Smooth muscle cell (in vitro differentiated cells): ENCODE data around the gene ITK. TPM values are rescaled to one million over a fixed set of nuclear protein-coding genes. Genes with fewer than 3 reads are reported as not detected.

Experiments used
- DNase-seq: peaks from one replicate; lab custom pipeline; 2025; ENCODE audit not compliant: unreplicated experiment; lab: John Stamatoyannopoulos, UW
- H2AFZ ChIP-seq: fragments of 200-600 bp; sonication (generic); 2 replicates; pipeline ENCODE4 v1.6.0; 2016; ENCODE audit warnings: antibody characterized with exemption, low read depth, mild to moderate bottlenecking
- H3F3A ChIP-seq: fragments of 200-600 bp; sonication (generic); 2 replicates; pipeline ENCODE4 v1.6.0; 2017; ENCODE audit warnings: antibody characterized with exemption, low read depth
- H3K27ac ChIP-seq: fragments of 200-600 bp; sonication (generic); 2 replicates; pipeline ENCODE4 v1.5.1; 2016; ENCODE audit warnings: low read depth, mild to moderate bottlenecking
- H3K27me3 ChIP-seq: fragments of 200-600 bp; sonication (generic); 2 replicates; pipeline ENCODE4 v1.6.1; 2016; ENCODE audit warnings: low read depth, mild to moderate bottlenecking
- H3K36me3 ChIP-seq: fragments of 200-600 bp; sonication (generic); 2 replicates; pipeline ENCODE4 v1.5.1; 2016; ENCODE audit warnings: low read depth
- H3K4me1 ChIP-seq: fragments of 200-600 bp; sonication (generic); 2 replicates; pipeline ENCODE4 v1.5.1; 2016; ENCODE audit warnings: low read depth
- H3K4me2 ChIP-seq: fragments of 200-600 bp; sonication (generic); 2 replicates; pipeline ENCODE4 v1.6.0; 2016; ENCODE audit warnings: mild to moderate bottlenecking
- H3K4me3 ChIP-seq: fragments of 200-600 bp; sonication (generic); 2 replicates; pipeline ENCODE4 v1.5.1; 2016; ENCODE audit warnings: mild to moderate bottlenecking
- H3K79me2 ChIP-seq: fragments of 200-600 bp; sonication (generic); 2 replicates; pipeline ENCODE4 v1.6.0; 2016; ENCODE audit warnings: low read depth, mild to moderate bottlenecking
- H3K9ac ChIP-seq: fragments of 200-600 bp; sonication (generic); 2 replicates; pipeline ENCODE4 v1.6.0; 2016; ENCODE audit warnings: low read depth
- H3K9me3 ChIP-seq: fragments of 200-600 bp; sonication (generic); replicated peaks from 2 replicates; pipeline ENCODE4 v1.5.1; 2016; ENCODE audit warnings: low read depth
- H4K20me1 ChIP-seq: fragments of 200-600 bp; sonication (generic); 2 replicates; pipeline ENCODE4 v1.6.0; 2016; ENCODE audit warnings: low read depth
- WGBS: methylation state at CpG from one replicate; pipeline ENCODE4 v1.1.7; 2016; ENCODE audit warnings: low lambda C conversion rate; 5-methylcytosine and 5-hydroxymethylcytosine counted together
- polyA plus RNA-seq: library from polyadenylated mRNA; unstranded; fragments of >200 nt; fragmentation: Nextera tagmentation; extraction: Ambion mirVana; gene quantifications from 2 replicates; pipeline ENCODE4 v1.2.1, GENCODE V29; 2016
- total RNA-seq: library from RNA; depleted of rRNA; stranded (reverse); fragments of >200 nt; gene quantifications from 2 replicates; pipeline ENCODE4 v1.2.3, GENCODE V29; 2014
- TF ChIP-seq, protein P1 (sequence below): fragments of 200-600 bp; sonication (generic); IDR thresholded peaks from 2 replicates; pipeline ENCODE4 v1.5.1; 2017; ENCODE audit warnings: borderline replicate concordance, mild to moderate bottlenecking, antibody characterized with exemption; ENCODE audit not compliant: insufficient read depth, poor library complexity, severe bottlenecking

Gene ITK
- total and polyA plus RNA-seq, 2 experiments from 2014 or later = 0.97 to 1.8 TPM

DNA sequence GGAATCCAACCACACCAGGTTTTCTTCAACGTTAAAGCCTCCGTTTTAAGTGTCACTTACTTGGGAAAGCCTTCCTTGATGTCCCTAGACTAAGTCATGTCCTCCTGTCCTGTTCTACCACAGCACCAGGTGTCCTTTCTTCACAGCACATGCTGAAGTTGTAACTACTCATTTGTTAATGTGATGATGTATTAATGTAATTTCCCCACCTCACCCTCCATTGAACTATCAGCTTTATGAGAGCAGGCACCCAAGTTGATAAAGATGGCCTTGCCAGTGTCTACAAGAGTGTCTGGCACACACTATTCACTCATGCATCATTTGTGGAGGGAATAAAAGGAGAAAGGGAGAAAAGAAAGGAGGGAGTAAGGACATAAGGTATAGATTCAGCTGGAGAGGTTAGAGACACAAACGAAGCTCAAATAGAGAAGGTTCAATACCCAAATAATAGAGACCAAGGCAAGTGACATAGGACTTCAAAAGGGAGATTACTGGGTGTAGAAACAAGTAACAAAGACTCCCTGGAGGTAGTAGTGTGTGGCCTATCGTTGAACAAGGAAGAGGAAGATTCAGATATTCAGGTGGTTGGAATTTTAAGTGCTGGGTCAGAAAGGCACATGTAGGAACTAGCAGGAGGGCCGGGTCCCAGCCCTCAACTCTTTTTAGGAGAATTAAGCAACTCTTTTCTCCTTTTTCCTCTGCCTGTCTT is 6.6 kb downstream of the ITK start:
- H3K27me3 ChIP-seq = peaks cover 15% of the 10 kb centered on the region
- no peak overlapping the region for H3K27ac ChIP-seq
- no peak overlapping the region for H3K4me3 ChIP-seq
- H3K4me1 ChIP-seq = no peaks in the 10 kb centered on the region
- H3F3A ChIP-seq = no peaks in the 10 kb centered on the region
- DNase-seq = no peak
- no peaks in the 10 kb centered on the region for H4K20me1 ChIP-seq
- no peaks in the 10 kb centered on the region for H3K36me3 ChIP-seq
- H3K9ac ChIP-seq = no peak overlapping the region
- no peak overlapping the region for H3K4me2 ChIP-seq
- WGBS = 54% methylated on average over 5 of the region's 5 CpGs
- TF ChIP-seq, protein P1, sequence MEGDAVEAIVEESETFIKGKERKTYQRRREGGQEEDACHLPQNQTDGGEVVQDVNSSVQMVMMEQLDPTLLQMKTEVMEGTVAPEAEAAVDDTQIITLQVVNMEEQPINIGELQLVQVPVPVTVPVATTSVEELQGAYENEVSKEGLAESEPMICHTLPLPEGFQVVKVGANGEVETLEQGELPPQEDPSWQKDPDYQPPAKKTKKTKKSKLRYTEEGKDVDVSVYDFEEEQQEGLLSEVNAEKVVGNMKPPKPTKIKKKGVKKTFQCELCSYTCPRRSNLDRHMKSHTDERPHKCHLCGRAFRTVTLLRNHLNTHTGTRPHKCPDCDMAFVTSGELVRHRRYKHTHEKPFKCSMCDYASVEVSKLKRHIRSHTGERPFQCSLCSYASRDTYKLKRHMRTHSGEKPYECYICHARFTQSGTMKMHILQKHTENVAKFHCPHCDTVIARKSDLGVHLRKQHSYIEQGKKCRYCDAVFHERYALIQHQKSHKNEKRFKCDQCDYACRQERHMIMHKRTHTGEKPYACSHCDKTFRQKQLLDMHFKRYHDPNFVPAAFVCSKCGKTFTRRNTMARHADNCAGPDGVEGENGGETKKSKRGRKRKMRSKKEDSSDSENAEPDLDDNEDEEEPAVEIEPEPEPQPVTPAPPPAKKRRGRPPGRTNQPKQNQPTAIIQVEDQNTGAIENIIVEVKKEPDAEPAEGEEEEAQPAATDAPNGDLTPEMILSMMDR = no peak
- H3K9me3 ChIP-seq = no peaks in the 10 kb centered on the region
- H2AFZ ChIP-seq = no peak overlapping the region
- no peaks in the 10 kb centered on the region for H3K79me2 ChIP-seq

- no peak for DNase-seq
- Histone ChIP-seq H4K20me1 (no peaks in the 10 kb centered on the region), H3K9me3 (no peaks in the 10 kb centered on the region), H3K4me3 (no peak overlapping the region), H3K27me3 (peaks cover 12% of the 10 kb centered on the region), H3K79me2 (no peaks in the 10 kb centered on the region), H3F3A (no peaks in the 10 kb centered on the region), H3K36me3 (no peaks in the 10 kb centered on the region), H3K4me2 (no peak overlapping the region), H3K4me1 (no peaks in the 10 kb centered on the region), H3K27ac (no peak overlapping the region), H2AFZ (no peak overlapping the region), H3K9ac (no peak overlapping the region)
- TF ChIP-seq, protein P1 = no peak
These were observed 7.6 kb downstream of the ITK start for GRCh38 chr5:157188270-157188669.

GRCh38 chr5:157189223-157189622 is 8.6 kb downstream of the ITK start:
- no peaks in the 10 kb centered on the region for H4K20me1 ChIP-seq
- H3K9ac ChIP-seq = no peak overlapping the region
- WGBS = 85% methylated on average over 7 of the region's 7 CpGs
- H3K4me1 ChIP-seq = no peaks in the 10 kb centered on the region
- H3F3A ChIP-seq = no peaks in the 10 kb centered on the region
- no peaks in the 10 kb centered on the region for H3K9me3 ChIP-seq
- DNase-seq = no peak
- H3K79me2 ChIP-seq = no peaks in the 10 kb centered on the region
- peaks cover 17% of the 10 kb centered on the region for H3K27me3 ChIP-seq
- no peaks in the 10 kb centered on the region for H3K36me3 ChIP-seq
- TF ChIP-seq, protein P1 = no peak
- no peak overlapping the region for H3K27ac ChIP-seq
- no peak overlapping the region for H3K4me3 ChIP-seq
- no peak overlapping the region for H3K4me2 ChIP-seq
- H2AFZ ChIP-seq = no peak overlapping the region

GRCh38 chr5:157193699-157194424 is 13.2 kb downstream of the ITK start:
- H3K4me2 ChIP-seq = no peak overlapping the region
- 89% methylated on average over 10 of the region's 10 CpGs for WGBS
- no peaks in the 10 kb centered on the region for H3F3A ChIP-seq
- no peaks in the 10 kb centered on the region for H3K9me3 ChIP-seq
- H2AFZ ChIP-seq = no peak overlapping the region
- H4K20me1 ChIP-seq = no peaks in the 10 kb centered on the region
- H3K9ac ChIP-seq = no peak overlapping the region
- no peak overlapping the region for H3K4me3 ChIP-seq
- H3K27ac ChIP-seq = no peak overlapping the region
- H3K79me2 ChIP-seq = no peaks in the 10 kb centered on the region
- TF ChIP-seq, protein P1 = no peak
- H3K27me3 ChIP-seq = peaks cover 43% of the 10 kb centered on the region
- no peak for DNase-seq
- H3K4me1 ChIP-seq = no peaks in the 10 kb centered on the region
- H3K36me3 ChIP-seq = no peaks in the 10 kb centered on the region
